Measurements from ENCODE around the gene GSG1L. TPM values are rescaled to one million over a fixed set of nuclear protein-coding genes. Genes with fewer than 3 reads are reported as not detected.

The GSG1L gene
- total and polyA plus RNA-seq, 12 donors = 0.11 TPM; not detected in 11

GRCh38 chr16:27977966-27978365 is 85.5 kb downstream of the GSG1L start:
- no peak for TF ChIP-seq POLR2A (IDR thresholded peaks at IDR 0.05)
- no peak for TF ChIP-seq CTCF (IDR thresholded peaks at IDR 0.05)
- no peaks in the 10 kb centered on the region for H3K27me3 ChIP-seq
- H3K27ac ChIP-seq = no peak overlapping the region
- no peaks in the 10 kb centered on the region for H3K4me1 ChIP-seq (replicated peaks in 1 of 2)
- H3K9me3 ChIP-seq (replicated peaks in 1 of 3) = no peaks in the 10 kb centered on the region
- intact Hi-C loops (cut with DNase I) = loop anchor here in 1 of 2 donors (10.0 kb wide), 1 partner anchor 77 kb away; no protein-coding TSS in a partner anchor
- no peak overlapping the region for H3K4me3 ChIP-seq
- no peaks in the 10 kb centered on the region for H3K36me3 ChIP-seq (replicated peaks in 1 of 2)
- peak in 2 of 7 donors; percentile 4 to 12 for DNase-seq
- 62 to 80% (median 75%) methylated on average over 1 to 7 of the region's 7 CpGs for WGBS, 4 donors

- Histone ChIP-seq H3K9me3 (replicated peaks in 1 of 3) (no peaks in the 10 kb centered on the region), H3K4me1 (replicated peaks in 1 of 2) (no peaks in the 10 kb centered on the region), H3K27ac (no peak overlapping the region), H3K36me3 (replicated peaks in 1 of 2) (no peaks in the 10 kb centered on the region), H3K4me3 (no peak overlapping the region), H3K27me3 (no peaks in the 10 kb centered on the region)
- no peak for DNase-seq
- intact Hi-C loops (cut with DNase I) = loop anchor here in 1 of 2 donors (10.0 kb wide), 1 partner anchor 78 kb away; no protein-coding TSS in a partner anchor
- TF ChIP-seq CTCF (IDR thresholded peaks at IDR 0.05) = no peak
- no peak for TF ChIP-seq POLR2A (IDR thresholded peaks at IDR 0.05)
- 82 to 89% (median 85%) methylated on average over 7 to 9 of the region's 9 CpGs for WGBS, 4 donors
Measured at GRCh38 chr16:27976990-27977389, 86.5 kb downstream of the GSG1L start.

- no peak overlapping the region for H3K4me3 ChIP-seq
- 74 to 88% (median 85%) methylated on average over 11 of the region's 11 CpGs for WGBS, 4 donors
- no peaks in the 10 kb centered on the region for H3K27me3 ChIP-seq
- H3K4me1 ChIP-seq (replicated peaks in 1 of 2) = no peaks in the 10 kb centered on the region
- H3K9me3 ChIP-seq (replicated peaks in 1 of 3) = no peaks in the 10 kb centered on the region
- TF ChIP-seq CTCF (IDR thresholded peaks at IDR 0.05) (no peak), POLR2A (IDR thresholded peaks at IDR 0.05) (no peak)
- H3K36me3 ChIP-seq (replicated peaks in 1 of 2) = no peaks in the 10 kb centered on the region
- no peak for DNase-seq
- H3K27ac ChIP-seq = no peak overlapping the region
- intact Hi-C loops (cut with DNase I) = loop anchor here in 1 of 2 donors (10.0 kb wide), 1 partner anchor 80 kb away; no protein-coding TSS in a partner anchor
Measured at GRCh38 chr16:27974896-27975540, 88.5 kb downstream of the GSG1L start.

GRCh38 chr16:27973678-27974077 is 89.8 kb downstream of the GSG1L start:
- H3K36me3 ChIP-seq (replicated peaks in 1 of 2) = no peaks in the 10 kb centered on the region
- no peaks in the 10 kb centered on the region for H3K27me3 ChIP-seq
- intact Hi-C loops (cut with DNase I) = loop anchor here in 1 of 2 donors (10.0 kb wide), 1 partner anchor 81 kb away; no protein-coding TSS in a partner anchor
- H3K4me3 ChIP-seq = no peak overlapping the region
- no peaks in the 10 kb centered on the region for H3K4me1 ChIP-seq (replicated peaks in 1 of 2)
- WGBS, 4 donors = 53 to 75% (median 67%) methylated on average over 7 of the region's 7 CpGs
- no peak for DNase-seq
- TF ChIP-seq POLR2A (IDR thresholded peaks at IDR 0.05) (no peak), CTCF (IDR thresholded peaks at IDR 0.05) (no peak)
- no peaks in the 10 kb centered on the region for H3K9me3 ChIP-seq (replicated peaks in 1 of 3)
- H3K27ac ChIP-seq = no peak overlapping the region

Measured in adrenal gland (tissue), 12 donors.